ENCODE measurements around the gene USP30.

USP30 gene

DNA sequence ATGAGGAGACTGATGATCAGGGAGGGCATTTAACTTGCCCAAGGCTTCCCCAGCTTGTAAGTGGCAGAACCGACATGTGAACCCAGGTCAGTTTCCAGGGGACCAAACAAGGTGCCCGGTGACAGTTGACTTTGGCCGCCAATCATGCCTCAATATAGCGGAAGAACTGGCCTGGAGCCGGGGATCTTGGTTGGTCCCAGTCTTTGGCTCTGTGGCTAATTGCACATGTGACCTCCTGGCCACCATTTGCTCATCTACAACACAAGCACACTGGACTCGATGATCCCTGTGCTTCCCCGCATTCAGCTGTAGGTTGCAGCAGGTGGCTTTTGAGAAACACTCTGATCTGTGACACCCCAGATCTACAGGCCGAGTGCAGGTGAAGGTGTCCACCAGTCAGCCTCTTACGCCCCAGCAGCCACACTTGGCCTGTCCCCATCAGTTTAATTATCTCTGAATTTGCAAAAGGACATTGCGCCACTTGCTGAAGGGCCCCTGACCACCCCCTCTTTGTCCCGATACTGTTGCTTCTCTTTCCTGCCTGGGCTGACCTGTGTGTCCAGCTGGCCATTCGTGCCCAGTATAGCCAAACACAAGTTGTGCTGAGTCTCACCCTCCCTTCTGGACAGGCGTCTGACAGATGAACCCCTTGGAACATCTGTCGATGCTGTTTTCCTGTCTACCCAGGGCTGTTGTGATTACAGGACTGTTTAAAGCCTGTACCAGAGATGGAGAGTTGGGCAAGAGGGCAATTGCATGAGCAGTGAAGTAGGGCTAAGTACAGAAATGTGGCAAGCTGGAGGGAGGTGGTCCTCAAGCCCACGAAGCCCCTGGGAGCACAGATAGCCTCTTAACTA, 78.1 kb downstream of the USP30 start:
- DNase-seq: peak; percentile 31

DNA sequence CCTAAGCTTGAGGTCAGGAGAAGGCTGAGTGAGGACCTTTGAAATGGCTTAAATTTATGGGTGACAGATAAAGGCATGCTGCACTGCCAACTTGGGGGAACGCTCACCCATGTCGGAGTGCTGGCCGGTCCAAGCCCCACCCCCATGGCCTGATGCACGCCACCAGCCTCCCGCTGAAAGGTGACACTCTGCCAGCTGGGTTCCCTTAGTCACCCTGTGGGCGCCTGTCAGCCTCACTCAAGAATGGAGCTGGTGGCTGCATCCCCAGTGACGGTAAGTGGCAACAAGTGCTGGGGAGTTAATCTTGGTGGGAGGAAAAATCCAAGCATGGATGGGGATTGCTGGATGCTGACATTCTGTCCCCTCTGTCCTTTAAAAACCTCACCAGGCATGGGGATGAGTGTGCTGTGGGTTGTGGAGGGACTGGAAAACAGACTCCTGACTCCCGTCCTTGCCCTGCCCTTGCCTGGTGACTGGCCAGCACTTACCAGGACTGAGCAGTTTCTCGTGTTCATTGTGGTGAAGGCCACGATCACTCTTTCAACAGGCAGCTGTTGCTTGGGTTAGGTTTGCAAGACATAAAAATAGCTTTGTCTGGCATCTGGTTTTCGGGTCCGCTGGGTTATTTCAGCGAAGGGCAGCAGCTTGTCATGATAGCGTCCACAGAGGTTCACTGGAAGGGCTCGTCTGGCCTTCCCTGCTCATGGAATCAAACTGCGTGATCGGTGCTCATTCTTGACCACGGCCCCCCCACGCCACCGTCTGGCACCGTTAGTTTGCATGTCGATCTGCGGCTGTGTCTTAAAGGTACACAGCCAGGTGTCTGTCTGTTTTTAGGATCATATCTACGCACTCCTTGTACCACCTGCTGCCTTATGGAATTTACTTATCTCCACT, 79.0 kb downstream of the USP30 start:
- DNase-seq: peak; percentile 68

DNA sequence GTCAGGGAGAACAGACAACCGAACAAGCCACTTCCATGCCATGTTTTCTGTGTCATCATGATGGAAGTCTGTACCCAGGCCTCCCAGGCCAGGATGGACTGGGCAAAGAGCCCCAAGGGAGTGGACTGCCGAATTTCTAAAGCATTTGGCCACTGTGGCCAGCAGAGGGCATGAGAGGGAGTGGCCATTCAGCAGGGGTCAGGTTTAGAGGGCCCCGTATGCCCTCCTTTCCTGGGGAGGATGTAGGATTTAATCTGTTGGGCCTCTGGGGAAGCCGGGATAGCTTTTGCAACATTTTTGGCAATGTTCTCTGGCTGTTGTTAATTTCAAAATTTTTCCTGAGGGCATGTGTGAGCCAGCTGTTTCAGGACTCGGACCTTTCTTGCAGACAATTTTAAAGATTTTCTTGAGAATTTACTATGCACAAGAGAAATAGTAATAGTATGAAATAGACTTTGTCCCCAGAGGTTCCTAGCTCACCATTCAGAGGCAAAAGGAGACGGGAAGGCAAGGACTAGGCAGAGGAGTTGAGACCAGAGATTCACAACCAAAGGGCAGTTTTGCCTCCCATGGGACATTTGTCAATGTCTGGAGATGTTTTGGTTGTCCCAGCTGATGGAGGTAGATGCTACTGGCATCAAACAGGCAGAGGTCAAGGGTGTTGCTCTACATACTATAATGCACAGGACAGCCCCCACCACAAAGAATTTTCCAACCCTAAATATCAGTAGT, 82.0 kb downstream of the USP30 start:
- DNase-seq: no peak

DNA sequence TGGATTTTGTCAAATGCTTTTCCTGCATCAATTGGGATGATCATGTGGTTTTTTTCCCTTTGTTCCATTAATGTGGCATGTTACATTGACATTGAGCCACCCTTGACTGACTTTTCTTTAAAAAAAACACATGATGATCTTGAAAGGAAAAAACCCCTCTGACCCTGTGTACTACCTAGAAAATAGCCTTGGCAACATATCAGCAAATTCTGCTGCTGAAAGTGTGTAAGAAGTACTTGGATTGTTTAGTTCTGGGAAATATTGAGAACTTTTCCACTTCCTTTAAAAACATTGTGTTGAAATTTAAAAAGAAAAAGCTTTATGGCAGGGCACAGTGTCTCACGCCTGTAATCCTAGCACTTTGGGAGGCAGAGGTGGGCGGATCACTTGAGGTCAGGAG, 84.7 kb downstream of the USP30 start:
- no peak for DNase-seq

Data from NCI-H524 treated with DMSO at 0.1 percent for 48 hours (cell line).